HL-60/S4 treated with phorbol 12-myristate 13-acetate at 8.2 ng/mL for 4 days and 3 days (cell line): Measurements from ENCODE around the gene KHNYN.

Experiments
- in situ Hi-C: fragments of 300-500 bp; cut with MboI; formaldehyde crosslinking; loops from 2 replicates; pipeline ENCODE4 v1.15.0; 2022; ENCODE audit warnings: low sequenced_read_pairs

KHNYN gene

GRCh38 chr14:24422261-24422660 is 7.5 kb upstream of the KHNYN start:
- in situ Hi-C loops: no loop called here

GRCh38 chr14:24422694-24423601 is 6.8 kb upstream of the KHNYN start:
- in situ Hi-C loops: no loop called here

- in situ Hi-C loops: loop anchor here (25.0 kb wide), 1 partner anchor 188 kb away; the partner anchor contains the start of genes GMPR2, NEDD8 and TINF2
Observed at GRCh38 chr14:24425704-24426103, 4.0 kb upstream of the KHNYN start.

- in situ Hi-C loops: loop anchor here (25.0 kb wide), 1 partner anchor 189 kb away; the partner anchor contains the start of genes GMPR2, NEDD8 and TINF2
Observed at GRCh38 chr14:24426150-24426911, 3.4 kb upstream of the KHNYN start.

GRCh38 chr14:24426912-24427536 is 2.7 kb upstream of the KHNYN start:
- in situ Hi-C loops: loop anchor here (25.0 kb wide), 1 partner anchor 190 kb away; the partner anchor contains the start of genes GMPR2, NEDD8 and TINF2

GRCh38 chr14:24427537-24428508 is 1.9 kb upstream of the KHNYN start:
- in situ Hi-C loops: loop anchor here (25.0 kb wide), 1 partner anchor 191 kb away; the partner anchor contains the start of genes GMPR2, NEDD8 and TINF2

- in situ Hi-C loops: loop anchor here (25.0 kb wide), 1 partner anchor 192 kb away; the partner anchor contains the start of genes GMPR2, NEDD8 and TINF2
Observed at GRCh38 chr14:24428628-24429394, 943 bp upstream of the KHNYN start.

GRCh38 chr14:24430143-24430681 is 458 bp downstream of the KHNYN start:
- in situ Hi-C loops: loop anchor here (10.0 to 25.0 kb wide), 2 partner anchors 95 to 193 kb away; partner anchors contain the start of genes ADCY4, GMPR2, NEDD8 and RIPK3

- in situ Hi-C loops: loop anchor here (10.0 to 25.0 kb wide), 2 partner anchors 96 to 194 kb away; partner anchors contain the start of genes ADCY4, GMPR2, NEDD8 and RIPK3
Observed at GRCh38 chr14:24430682-24431568, 1.2 kb downstream of the KHNYN start.

GRCh38 chr14:24431569-24432258 is 2.0 kb downstream of the KHNYN start:
- in situ Hi-C loops: loop anchor here (10.0 to 25.0 kb wide), 2 partner anchors 97 to 194 kb away; partner anchors contain the start of genes ADCY4, GMPR2, NEDD8 and RIPK3

GRCh38 chr14:24432259-24433131 is 2.7 kb downstream of the KHNYN start:
- in situ Hi-C loops: loop anchor here (10.0 to 25.0 kb wide), 2 partner anchors 98 to 195 kb away; partner anchors contain the start of genes ADCY4, GMPR2, NEDD8 and RIPK3

GRCh38 chr14:24434036-24434435 is 4.3 kb downstream of the KHNYN start:
- in situ Hi-C loops: loop anchor here (10.0 to 25.0 kb wide), 2 partner anchors 99 to 197 kb away; partner anchors contain the start of genes ADCY4, GMPR2, NEDD8 and RIPK3

GRCh38 chr14:24434676-24435075 is 4.9 kb downstream of the KHNYN start:
- in situ Hi-C loops: loop anchor here (10.0 to 25.0 kb wide), 2 partner anchors 100 to 197 kb away; partner anchors contain the start of genes ADCY4, GMPR2, NEDD8 and RIPK3

- in situ Hi-C loops: loop anchor here (10.0 to 25.0 kb wide), 2 partner anchors 100 to 198 kb away; partner anchors contain the start of genes ADCY4, GMPR2, NEDD8 and RIPK3
Observed at GRCh38 chr14:24435192-24435810, 5.5 kb downstream of the KHNYN start.

- in situ Hi-C loops: loop anchor here (10.0 to 25.0 kb wide), 2 partner anchors 101 to 199 kb away; partner anchors contain the start of genes ADCY4, GMPR2, NEDD8 and RIPK3
Observed at GRCh38 chr14:24435998-24436354, 6.2 kb downstream of the KHNYN start.
